Measurements from ENCODE around the gene RELA. TPM values are rescaled to one million over a fixed set of nuclear protein-coding genes. Genes with fewer than 3 reads are reported as not detected.
A peak's percentile ranks its signal among the peaks of the same experiment; 100 is the strongest.
"Not testable (repeated sequence)": the region's sequence is repeated elsewhere in the genome, so short reads cannot be mapped to it uniquely, and the experiment has no call there.

The RELA gene
- total RNA-seq, 1 experiment from 2014 or later, result 34.7 TPM

DNA sequence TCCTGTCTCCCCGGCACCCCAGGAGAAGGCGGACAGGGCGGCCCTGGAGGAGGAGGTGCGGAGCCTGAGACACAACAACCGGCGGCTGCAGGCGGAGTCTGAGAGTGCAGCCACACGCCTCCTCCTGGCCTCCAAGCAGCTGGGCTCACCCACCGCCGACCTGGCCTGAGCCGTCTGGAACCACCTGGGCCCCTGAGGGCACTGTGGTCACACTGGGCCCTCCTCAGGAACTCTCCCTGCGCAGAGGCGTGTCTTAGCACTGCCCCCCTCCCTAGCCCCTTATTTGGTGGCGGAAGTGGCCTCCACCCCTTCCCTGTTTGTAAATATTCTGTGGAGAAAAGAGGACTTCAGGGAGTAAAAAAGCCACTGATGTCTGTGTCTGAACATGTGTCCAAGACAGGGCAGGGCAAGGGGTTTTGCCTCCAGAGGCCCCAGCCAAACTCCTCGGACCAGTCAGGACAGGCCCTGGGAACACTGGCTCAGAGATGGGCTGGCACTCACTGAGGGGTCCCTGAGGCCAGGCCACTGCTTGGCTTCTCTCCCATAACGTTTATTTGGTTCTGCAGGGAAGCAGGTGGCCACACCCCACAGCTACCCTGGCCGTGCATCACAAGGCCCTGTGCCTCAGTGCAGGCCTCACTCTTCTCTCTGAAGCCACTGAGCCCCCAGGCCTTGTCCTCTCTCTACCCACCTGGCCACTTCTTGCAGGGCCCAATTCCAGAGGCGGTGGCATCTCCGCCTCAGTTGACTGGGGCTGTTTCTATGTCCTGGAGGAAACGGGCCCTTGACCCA, 12.0 kb downstream of the RELA start:
- no peak for DNase-seq (ENCODE audit: extremely low read depth, low read depth)

DNA sequence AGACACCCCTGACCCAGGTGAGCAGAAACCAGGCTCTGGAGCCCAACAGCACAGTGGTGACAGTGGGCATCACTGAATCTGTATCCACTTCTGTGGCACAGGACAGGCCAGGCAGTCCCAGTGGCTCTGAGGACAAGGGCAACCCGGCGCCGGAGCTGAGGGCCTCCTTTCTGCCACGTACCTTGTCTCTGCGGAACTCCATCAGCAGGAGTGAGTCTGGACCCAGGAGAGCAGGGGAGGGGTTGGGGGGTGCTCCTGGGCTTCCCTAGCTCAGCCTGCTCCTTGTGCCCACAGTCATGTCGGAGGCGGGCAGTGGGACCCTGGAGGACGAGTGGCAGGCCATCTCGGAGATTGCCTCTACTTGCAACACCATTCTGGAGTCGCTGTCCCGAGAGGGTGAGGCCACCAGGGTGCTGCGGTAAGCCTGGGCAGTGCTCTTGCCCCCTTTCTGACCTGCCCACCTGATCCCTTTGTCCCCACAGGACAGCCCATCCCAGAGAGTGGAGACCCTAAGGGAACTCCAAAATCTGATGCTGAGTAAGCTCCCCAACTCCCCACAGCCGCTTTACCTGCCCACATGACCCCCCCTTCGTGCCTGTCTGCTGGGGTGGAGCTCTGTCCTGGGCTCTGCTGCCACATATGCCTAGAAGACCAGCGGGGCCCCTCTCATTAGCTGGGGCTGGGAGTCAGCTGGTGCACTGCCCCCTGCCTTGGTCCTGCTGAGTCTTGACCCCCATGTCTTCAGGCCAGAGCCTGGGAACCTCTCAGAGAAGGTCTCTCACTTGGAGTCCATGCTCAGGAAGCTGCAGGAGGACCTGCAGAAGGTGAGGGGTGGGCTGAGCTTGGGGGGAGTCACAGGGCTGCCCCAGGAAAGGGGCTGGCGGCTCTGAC, 12.8 kb downstream of the RELA start:
- DNase-seq (ENCODE audit: extremely low read depth, low read depth), result no peak

DNA sequence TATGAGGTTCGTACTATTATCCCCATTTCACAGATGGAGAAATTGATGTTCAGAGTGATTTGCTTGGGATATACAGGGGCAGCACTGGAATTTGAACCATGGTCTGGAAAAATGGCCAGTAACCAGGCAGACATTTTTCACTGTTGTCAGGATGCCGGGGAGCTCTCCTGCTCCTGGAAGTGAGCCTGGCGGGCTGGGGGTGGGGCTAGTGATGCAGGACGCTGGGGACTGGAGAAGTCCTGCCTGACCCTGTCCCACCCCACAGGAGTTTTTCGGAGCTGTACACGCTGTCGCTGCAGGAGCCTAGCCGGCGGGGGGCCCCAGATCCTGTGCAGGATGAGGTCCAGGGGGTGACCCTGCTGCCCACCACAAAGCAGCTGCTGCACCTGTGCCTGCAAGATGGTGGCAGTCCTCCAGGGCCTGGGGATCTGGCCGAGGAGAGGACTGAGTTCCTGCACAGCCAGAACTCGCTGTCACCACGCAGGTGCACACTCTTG, 13.7 kb downstream of the RELA start:
- DNase-seq (ENCODE audit: extremely low read depth, low read depth), result no peak

DNA sequence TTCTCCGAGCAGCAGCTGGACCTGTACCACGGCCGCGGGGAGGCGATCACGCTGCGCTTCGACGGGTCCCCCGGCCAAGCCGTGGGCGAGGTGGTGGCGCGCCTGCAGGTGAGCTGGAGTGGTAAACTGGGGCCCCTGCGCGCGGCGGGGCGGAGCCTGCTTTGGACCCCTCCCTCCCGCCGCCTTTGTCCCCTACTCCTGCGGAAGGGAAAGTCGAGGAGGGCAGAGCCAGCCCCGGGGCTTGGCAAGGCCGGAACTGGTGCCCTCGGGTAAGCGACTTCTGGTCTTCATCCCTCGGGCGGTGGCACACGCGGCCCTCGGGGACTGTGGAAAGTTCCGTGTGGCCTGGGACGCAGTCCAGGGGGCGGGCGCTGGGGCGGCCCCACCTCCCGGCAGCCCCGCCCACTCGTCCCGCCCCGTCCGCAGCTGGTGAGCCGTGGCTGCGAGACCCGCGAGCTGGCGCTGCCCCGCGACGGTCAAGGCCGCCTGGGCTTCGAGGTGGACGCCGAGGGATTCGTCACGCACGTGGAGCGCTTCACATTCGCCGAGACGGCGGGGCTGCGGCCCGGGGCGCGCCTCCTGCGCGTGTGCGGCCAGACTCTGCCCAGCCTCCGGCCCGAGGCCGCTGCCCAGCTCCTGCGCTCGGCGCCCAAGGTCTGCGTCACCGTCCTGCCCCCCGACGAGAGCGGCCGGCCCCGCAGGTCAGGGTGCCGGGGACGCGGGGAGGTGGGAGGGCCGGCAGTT, 15.6 kb downstream of the RELA start:
- no peak for DNase-seq (ENCODE audit: extremely low read depth, low read depth)

DNA sequence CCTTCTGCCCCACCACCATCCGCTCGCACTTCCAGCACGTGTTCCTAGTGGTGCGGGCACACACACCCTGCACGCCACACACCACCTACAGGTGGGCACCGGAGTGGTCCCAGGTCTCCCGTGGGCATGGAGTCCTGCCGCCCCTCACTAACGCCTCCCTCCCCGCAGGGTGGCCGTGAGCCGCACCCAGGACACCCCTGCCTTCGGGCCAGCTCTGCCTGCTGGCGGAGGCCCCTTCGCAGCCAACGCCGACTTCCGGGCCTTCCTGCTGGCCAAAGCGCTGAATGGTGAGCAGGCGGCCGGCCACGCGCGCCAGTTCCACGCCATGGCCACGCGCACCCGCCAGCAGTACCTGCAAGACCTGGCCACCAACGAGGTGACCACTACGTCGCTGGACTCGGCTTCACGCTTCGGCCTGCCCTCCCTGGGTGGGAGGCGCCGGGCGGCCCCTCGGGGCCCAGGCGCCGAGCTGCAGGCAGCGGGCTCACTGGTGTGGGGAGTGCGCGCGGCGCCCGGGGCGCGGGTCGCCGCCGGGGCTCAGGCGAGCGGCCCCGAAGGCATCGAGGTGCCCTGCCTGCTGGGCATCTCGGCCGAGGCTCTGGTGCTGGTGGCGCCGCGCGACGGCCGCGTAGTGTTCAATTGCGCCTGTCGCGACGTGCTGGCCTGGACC, 16.3 kb downstream of the RELA start:
- DNase-seq (ENCODE audit: extremely low read depth, low read depth), result no peak

DNA sequence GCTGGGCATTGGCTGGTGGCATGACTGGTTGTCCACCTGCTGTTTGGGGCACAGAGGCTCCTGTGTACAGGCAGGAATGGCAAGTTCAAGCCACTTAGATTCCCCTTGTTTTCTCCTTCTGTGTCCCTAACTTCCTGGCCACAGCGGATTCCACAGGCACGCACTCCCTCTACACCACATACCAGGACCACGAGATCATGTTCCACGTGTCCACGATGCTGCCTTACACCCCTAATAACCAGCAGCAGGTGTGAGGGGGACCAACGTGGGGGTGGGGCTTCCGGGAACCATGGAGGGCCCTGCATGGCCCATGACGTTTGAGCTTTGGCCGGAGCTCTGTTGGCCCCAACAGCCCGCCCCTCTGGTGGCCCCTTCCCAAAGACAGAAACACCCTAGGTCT, 17.0 kb downstream of the RELA start:
- no peak for DNase-seq (ENCODE audit: extremely low read depth, low read depth)

DNA sequence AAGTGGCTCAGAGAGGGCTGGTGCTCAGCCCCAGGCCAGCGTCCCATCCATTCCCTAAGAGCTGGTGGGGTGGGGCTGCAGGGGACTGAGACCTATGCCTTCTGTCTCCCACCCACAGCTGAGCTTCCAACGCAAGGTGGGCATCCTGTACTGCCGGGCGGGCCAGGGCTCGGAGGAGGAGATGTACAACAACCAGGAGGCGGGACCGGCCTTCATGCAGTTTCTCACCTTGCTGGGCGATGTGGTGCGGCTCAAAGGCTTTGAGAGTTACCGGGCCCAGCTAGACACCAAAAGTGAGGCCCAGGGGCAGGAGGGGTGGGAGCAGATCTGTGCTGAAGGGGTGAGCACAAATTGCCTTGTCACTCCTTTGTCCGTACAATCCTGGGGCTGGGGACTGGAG, 17.9 kb downstream of the RELA start:
- DNase-seq (ENCODE audit: extremely low read depth, low read depth), result no peak

DNA sequence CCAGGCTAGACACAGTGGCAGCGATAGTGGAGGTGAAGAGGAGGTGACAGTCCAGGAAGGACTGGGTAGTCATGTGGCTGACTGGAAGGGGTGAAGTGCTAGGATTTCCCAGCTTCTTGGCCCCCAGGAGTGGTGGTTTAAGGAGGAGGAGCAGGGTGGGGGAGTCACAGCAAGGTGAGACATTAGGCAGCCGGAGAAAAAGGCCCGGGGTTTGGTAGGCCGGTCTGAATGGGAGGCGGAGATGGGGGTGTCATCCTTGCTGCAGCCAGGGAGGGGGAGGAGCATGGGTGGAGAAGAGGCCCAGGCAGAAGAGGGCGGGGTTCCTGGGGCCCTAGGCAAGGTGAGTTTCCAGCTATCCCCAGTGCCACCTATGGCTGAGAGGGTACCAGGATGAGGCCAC, 18.7 kb downstream of the RELA start:
- DNase-seq (ENCODE audit: extremely low read depth, low read depth), result no peak

DNA sequence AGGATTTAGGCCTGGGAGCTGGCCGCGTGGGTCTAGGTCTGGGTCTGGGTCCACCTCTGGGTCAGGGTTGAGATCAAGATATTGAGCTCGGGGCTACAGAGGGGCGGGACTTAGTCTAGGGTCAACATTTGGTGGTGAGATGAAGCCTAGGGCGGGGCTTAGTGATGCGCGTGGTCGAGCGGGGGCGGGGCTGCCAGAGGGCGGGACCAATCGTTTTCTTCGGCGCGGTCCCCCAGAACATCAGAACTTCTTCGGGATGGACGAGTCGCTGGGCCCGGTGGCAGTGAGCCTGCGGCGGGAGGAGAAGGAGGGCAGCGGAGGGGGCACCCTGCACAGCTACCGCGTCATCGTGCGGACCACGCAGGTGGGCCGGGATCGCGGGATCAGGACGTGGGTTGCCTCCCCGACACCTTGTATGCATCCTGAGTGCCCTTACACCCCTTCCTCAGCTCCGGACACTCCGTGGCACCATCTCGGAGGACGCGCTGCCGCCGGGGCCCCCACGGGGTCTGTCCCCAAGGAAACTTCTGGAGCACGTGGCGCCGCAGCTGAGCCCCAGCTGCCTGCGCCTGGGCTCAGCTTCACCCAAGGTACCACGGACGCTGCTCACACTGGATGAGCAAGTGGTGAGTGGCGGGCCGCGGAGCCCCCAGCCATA, 20.6 kb downstream of the RELA start:
- DNase-seq (ENCODE audit: extremely low read depth, low read depth), result no peak

DNA sequence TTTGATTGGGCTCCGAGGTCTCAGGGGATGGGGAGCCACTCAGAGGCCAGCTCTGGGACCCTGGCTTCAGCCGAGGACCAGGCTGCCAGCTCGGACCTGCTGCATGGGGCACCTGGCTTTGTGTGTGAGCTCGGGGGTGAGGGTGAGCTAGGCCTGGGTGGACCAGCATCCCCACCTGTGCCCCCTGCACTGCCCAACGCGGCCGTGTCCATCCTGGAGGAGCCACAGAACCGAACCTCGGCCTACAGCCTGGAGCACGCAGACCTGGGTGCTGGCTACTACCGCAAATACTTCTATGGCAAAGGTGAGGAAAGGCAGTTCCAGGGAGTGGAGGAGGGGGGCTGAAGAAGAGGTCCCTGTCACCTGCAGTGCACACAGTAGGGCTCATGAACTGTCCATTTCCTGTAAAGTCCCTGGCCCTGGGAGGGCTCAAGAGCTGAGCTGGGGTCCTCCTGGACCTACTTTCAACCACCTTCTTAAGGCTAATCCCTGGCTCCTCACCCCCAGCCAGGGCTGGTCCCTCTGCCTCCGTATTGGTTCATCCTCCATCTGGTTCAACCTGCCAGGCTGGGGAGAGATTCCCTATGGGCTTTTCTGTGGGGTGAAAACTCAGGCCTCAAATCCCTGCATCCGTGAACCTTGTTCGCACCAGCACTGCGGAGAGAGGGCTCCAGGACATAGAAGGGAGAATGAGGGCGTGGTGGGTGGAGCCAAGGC, 21.3 kb downstream of the RELA start:
- no peak for DNase-seq (ENCODE audit: extremely low read depth, low read depth)

DNA sequence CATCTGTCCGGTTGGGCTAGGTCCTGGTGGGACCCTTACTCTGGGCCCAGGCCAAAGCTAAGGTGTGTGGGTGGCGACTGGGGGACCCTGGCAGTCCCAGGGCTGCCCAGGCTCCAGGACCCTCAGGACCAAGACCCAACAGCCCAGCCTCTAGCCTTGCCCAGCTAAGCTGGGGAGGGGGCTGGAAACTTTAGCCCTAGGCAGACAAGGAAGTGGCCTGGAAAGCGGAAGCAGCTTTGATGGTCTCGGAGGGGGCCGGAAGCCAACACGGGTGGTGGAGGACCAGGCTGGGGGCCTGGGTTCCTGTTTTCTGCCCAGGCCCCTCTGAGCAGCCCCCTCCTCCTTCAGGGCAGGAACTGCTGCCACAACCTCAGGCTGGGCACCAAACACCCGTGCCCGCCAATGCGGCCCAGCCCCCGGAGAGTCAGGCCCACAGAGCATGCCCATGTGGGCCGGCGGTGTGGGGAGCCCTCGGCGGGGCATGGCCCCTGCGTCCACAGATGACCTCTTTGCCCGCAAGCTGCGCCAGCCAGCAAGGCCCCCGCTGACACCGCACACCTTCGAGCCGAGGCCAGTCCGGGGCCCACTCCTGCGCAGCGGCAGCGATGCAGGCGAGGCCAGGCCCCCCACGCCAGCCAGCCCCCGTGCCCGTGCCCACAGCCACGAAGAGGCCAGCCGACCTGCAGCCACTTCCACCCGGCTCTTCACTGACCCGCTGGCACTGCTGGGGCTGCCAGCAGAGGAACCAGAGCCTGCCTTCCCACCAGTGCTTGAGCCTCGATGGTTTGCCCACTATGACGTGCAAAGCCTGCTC, 22.0 kb downstream of the RELA start:
- no peak for DNase-seq (ENCODE audit: extremely low read depth, low read depth)

DNA sequence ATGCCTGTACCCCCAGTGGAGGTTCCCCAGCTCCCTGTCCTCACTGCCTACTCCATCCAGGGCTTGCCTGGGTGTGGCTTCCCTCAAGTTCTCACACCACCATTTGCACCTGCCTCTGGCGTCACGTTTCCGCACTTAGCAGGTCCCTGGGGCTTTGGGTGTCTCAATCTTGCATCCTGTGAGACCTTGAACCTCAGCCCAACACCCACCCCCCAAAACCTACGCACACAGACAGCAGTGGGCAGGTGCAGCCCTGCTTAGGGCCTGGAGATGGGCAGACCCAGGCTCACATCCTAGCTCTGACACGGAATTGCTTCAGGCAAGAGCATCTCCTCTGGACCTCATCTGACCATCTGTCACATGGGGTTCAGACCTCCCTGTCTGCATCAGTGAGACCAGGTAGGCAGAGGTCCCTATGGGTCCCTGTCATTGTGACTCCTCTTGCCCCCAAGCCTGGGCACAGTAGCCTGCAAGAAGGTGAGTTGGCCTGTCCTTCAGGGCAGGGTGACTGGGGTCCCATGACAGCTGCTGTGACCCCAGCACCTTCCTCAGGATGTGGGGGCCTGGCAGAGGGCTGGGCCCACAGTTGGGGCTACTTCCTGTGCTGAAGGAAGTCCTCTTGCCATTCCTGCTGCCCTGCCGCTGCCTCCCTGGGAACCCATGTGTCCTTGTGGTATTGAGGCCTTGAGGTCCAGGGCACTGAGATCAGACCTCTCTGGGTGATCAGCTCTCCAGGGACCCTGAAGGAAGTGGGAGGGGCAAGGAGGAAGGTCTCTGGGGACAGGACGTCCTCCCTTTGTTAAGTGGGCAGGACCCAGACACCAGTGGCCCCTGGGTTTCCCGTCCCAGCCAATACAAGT, 22.9 kb downstream of the RELA start:
- DNase-seq (ENCODE audit: extremely low read depth, low read depth), result no peak

DNA sequence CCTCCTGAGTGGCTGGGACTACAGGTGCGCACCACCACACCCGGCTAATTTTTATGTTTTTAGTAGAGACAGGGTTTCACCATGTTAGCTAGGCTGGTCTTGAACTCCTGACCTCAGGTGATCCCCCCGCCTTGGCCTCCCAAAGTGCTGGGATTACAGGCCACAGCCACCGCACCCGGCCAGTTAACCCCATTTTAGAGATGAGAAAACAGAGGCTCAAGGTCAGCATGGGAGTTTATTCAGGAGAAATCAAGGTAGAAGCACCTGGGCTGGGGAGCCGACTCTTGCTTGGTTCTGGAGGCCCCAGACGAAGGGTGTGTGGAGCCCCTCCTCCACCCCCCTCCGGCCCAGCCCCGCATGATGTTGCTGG, 23.5 kb downstream of the RELA start:
- not testable (repeated sequence) for DNase-seq (ENCODE audit: extremely low read depth, low read depth)

DNA sequence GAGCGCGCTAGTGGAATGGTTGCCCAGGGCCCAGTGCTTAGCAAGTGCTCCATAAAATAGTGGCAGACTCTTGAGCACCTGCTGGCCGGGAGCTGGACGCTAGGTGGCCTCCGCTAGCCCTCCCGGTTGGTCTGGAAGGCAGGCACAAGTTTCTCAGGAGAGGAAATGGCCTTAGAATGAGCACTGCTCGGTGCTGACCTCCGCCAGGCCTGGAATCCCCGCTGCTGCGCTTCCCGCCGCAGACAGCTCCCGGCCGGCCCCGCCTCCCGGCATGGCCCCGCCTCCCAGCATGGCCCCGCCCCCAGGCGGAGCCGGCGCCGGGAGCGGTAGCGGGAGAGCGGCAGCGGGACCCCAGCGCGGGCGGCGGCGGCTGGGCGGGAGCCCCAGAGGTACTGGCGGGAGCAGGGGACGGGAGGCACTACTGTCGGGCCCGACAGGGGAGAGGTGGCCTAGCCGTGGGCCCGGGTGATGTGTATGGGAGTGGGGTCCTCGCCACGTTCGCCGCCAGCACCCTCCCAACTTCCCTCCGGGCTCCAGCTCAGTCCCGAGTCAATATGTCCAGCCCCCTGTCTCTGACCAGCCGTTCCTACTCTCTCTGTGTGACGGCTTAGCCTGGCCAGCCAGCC, 24.8 kb downstream of the RELA start, which contains the start of gene SIPA1:
Gene SIPA1, plus strand, starts transcription at position 308 of the 626 bp plus-strand sequence. CDS start 2,821 bp downstream, outside the sequence.
- peak; percentile 69 for DNase-seq (ENCODE audit: extremely low read depth, low read depth)

DNA sequence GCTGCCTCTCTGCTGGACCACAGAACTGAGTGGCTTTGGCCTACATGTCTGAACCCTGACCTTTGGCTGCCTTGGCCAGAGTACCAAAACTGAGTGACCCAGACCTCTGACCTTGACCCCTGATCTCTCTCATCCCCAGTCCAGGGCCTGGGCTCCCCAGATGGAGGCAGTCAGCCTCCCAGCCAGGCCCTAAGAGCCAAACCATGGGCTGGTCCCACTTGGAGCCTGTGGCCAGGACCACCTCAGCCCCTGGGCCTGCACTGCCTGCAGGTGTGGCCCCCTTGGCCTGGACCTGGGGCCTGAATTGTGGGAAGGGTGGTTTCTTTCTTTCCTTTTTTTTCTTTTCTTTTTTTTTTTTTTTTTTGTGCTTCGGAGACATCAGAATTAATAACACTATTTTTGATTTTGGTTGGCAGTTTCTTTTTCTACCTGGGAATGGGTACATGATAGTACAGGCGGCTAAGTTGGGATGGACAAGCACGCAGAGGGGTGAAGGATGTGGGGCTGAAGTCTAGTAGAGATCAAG, 25.6 kb downstream of the RELA start:
- DNase-seq (ENCODE audit: extremely low read depth, low read depth), result no peak

DNA sequence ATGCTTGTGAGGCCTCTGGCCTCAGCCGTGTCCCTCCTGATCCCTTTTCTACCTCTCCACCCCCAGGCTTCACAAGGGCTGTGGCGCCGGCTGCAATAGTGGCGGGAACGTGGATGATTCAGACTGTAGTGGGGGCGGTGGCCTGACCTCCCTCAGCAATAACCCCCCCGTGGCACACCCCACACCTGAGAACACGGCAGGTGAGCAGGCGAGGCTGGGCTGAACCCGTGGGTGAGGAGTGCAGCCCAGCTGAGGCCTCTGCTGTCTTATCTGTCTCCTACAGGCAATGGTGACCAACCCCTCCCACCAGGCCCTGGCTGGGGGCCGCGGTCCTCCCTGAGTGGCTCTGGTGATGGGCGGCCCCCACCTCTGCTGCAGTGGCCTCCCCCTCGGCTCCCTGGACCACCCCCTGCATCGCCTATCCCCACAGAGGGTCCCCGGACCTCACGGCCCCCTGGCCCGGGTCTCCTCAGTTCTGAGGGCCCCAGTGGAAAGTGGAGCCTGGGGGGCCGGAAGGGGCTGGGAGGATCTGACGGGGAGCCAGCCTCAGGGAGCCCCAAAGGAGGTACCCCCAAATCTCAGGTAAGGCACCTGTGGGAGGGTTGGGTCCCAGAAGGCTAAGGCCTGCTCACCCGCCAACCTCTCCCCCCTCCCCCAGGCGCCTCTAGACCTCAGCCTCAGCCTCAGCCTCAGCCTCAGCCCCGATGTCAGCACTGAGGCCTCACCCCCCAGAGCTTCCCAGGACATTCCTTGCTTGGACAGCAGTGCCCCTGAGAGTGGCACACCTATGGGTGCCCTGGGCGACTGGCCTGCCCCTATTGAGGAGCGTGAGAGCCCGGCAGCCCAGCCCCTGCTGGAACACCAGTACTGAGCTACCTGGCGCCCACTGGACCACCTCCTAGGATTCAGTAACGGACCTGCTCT, 26.3 kb downstream of the RELA start:
- DNase-seq (ENCODE audit: extremely low read depth, low read depth), result no peak
